NK-92 treated with Interleukin-12 subunit alpha and Interleukin-12 subunit beta, amount 100 ng/mL, for 24 hours (cell line): ENCODE results near the gene FBLN5.
"Not testable (repeated sequence)": the region's sequence is repeated elsewhere in the genome, so short reads cannot be mapped to it uniquely, and the experiment has no call there.

Experiments used
- DNase-seq: peaks from one replicate; lab custom pipeline; 2025; lab: John Stamatoyannopoulos, UW

Gene FBLN5

DNA sequence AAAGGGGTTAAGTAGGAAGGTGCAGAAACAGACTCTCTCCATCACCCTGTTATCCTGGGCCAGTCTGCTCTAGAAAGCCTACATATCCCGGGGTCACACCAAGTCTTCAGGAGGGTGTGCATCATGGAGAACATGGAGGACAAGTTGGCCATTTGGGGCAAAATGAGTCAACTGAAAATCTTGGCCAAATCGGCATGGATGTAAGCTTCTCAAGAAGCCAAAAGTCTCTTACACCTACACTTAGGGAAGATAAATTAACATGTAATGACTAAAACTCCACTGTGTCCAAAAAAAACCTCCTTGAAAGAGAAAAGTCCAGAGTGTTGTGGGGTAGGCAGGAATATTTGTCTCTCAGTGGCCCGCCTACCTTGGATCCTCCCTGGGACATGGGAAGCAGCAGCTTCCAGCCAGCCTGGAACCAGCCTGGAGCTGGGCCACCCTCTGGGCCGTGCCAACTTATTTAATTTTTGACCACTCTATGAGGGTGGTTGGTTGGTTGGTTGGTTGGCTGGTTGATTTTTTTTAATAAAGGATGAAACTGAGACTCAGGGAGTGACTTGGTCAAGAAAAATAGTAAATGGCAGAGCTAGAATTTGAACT lies 62.3 kb downstream of the FBLN5 start:
- no peak for DNase-seq

- no peak for DNase-seq
Measured at GRCh38 chr14:91884664-91885063, 62.8 kb downstream of the FBLN5 start.

GRCh38 chr14:91883753-91884152 lies 63.7 kb downstream of the FBLN5 start:
- no peak for DNase-seq

- DNase-seq = no peak
Measured at GRCh38 chr14:91882776-91883175, 64.7 kb downstream of the FBLN5 start.

DNA sequence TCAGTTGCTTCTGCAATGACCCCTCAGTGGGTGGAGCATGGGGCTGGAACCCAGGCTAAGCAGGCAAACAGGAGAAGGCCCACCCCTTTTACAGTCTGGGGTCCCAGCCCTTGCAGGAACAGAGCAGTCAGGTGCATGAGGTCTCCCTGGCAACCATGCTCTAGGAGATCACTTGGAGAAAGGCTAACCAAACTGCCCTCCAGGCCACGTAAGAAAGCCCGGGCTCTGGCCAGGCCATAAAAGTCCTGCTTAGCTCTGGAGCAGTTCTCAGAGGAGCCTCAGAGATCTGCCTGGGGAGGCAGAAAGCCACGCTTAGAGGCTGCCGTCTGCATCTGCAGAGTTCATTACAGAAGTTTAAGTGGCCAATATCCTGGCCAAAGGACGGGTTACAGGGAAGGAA lies 65.1 kb downstream of the FBLN5 start:
- no peak for DNase-seq

DNA sequence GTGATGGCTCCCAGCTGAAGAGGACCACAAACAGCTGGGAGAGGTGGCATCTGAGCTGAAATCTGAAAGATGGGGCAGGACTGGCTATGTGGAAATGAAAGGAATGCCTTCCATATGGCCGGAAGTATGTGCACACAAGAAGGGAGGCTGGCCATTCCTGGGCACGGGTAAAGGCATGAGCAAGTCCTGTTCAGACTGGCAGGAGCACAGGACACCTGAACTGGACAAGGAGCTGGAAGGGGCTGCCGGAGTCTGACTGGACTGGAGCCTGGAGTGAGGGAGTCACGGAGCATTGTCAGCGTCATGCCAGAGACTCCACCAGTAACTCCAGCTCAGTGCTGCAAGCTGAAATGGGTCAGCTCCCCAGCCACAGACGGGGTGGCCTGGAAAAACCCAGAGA lies 68.3 kb downstream of the FBLN5 start:
- no peak for DNase-seq

GRCh38 chr14:91878274-91878673 lies 69.2 kb downstream of the FBLN5 start:
- no peak for DNase-seq

DNA sequence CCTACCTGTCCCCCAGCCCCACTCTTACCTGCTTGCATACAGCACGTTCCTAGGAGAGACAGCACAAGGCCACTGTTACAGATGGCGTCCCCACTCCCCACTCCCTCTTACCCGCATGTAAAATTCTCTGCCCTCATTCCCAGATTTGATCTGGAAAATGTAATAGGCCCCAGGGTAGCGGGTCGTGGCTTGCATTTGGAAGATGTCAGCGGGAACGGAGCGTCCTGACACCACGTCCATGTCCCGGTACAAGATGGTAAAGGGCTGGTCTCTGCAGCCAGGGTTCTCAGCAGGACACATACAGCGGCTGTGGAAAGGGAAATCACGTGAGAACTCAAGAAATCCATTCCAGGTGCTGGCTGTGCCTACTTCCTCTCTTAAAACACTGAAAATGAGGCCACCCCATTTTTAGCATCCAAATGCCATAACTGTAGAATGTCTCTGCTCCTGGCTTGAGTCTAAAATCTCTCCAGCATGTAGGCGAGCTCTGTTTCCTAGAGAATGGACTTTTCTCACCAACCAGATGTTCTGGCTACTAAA lies 70.0 kb downstream of the FBLN5 start:
- no peak for DNase-seq

DNA sequence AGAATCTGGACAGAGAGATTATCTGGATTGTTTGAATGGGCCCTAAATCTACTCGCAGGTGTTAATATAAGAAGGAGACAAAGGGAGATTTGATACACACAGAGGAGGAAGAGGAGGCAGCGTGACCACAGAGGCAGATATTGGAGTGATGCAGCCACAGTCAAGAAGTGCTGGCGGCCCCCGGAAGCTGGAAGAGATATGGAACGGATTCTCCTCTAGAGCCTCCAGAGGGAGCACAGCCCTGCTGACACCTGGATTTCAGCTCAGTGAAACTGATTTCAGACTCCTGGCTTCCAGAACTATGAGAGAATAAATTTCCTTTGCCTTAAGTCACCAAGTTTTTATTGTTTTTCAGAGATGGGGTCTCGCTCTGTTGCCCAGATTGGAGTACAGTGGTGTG lies 71.0 kb downstream of the FBLN5 start:
- DNase-seq = no peak

- no peak for DNase-seq
Measured at GRCh38 chr14:91875525-91876286, 71.8 kb downstream of the FBLN5 start.

- peak; percentile 76 for DNase-seq
Measured at GRCh38 chr14:91873471-91874415, 73.8 kb downstream of the FBLN5 start.

GRCh38 chr14:91872517-91873470 lies 74.7 kb downstream of the FBLN5 start:
- no peak for DNase-seq

GRCh38 chr14:91872011-91872501 lies 75.4 kb downstream of the FBLN5 start:
- DNase-seq = peak; percentile 50

DNA sequence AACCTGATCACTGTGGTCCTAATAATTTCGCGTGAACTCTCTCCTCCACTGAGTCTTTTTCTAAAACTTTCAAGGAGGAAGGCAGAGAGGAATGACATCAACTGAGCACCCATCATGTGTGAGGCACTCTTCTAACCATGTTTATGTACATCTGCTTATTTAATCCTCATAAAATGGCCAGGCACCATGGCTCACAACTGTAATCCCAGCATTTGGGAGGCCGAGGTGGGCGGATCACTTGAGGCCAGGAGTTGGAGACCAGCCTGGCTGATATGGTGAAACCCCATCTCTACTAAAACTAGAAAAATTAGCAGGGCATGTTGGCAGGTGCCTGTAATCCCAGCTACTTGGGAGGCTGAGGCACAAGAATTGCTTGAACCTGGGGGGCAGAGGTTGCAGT lies 76.1 kb downstream of the FBLN5 start:
- not testable (repeated sequence) for DNase-seq

DNA sequence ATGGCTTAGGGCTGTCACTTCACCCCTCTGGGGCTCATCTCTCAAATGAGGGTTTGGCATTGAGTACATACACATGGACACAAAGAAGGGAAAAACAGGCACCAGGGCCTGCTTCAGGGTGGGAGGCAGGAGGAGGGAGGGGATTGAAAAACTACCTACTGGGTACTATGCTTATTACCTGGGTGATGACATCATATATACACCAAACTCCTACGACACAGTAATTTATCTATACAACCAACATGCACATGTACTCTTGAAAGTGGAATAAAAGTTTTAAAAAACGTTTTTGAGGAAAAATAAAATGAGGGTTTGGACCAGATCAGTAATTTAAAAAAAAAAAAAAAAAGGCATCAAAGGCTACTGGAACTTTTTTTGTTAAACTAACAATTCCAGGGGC lies 76.6 kb downstream of the FBLN5 start:
- DNase-seq = no peak

DNA sequence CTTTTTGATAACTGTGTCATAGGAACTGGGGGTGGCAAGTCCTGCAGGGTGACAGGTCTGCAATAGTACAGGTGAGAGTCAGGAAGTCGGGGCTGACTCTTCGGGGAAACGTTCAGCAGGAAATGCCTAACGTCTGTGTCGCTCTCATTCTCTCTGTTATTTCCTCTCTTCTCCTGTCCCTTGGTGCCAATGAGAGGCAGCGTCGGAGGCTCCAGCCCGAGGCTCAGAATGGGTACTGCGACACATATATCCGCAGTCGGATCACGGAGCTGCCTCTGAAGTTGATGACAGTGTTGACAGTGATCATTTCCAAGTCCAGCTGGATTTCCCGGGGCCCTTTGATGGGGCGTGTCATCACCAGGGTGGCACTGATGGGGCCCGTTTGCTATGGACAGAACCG lies 77.5 kb downstream of the FBLN5 start:
- no peak for DNase-seq

DNA sequence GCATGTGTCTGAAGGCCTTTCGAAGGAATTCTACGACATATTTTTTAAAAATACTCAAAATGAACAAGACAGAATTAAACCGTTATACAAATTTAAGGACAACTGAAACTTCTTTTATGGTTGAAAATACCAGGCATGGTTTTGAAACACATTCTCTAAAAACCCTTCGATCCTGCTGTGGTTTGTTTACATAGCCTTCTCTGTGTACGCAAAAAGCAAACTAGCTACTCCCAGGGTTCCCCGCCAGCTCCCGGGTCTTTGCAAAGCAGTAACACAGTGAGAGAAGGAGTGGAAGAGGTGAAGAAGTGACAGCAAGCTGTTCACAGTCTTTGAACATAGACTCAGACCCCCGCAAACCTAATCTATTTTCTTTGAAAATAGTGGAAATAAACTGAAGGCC lies 77.9 kb downstream of the FBLN5 start:
- DNase-seq = no peak

- peak; percentile 54 for DNase-seq
Measured at GRCh38 chr14:91867316-91867988, 80.0 kb downstream of the FBLN5 start, which contains the start of gene TC2N. TSS of gene TC2N (minus strand) at chr14:91867536. CDS start at chr14:91813769, 53,767 bp downstream.

GRCh38 chr14:91866511-91867295 lies 80.8 kb downstream of the FBLN5 start:
- DNase-seq = peak; percentile 24

GRCh38 chr14:91866061-91866460 lies 81.4 kb downstream of the FBLN5 start:
- no peak for DNase-seq
